Measurements from ENCODE around the gene DNAH17.

GRCh38 chr17:78461799-78462053, 115.5 kb downstream of the DNAH17 start:
- TF ChIP-seq POLR2A (IDR thresholded peaks at IDR 0.05; ENCODE audit: low read depth, low read length) (no peak), TAF1 (IDR thresholded peaks at IDR 0.05; ENCODE audit: borderline replicate concordance, low read depth, low read length) (no peak), POLR2AphosphoS5 (IDR thresholded peaks at IDR 0.05; ENCODE audit: low read depth, low read length) (no peak)

All from GM12892 (cell line).